ENCODE measurements around the gene KRT36. TPM values are rescaled to one million over a fixed set of nuclear protein-coding genes. Genes with fewer than 3 reads are reported as not detected.

Gene KRT36
- total and polyA plus RNA-seq, 2 donors (not counting 3 experiments of a cell fraction or from before 2014, with no cell fraction given), result 0.04 TPM; not detected in 1

- DNase-seq (ENCODE audit: low read depth, low spot score) (no peak), FAIRE-seq (no peak)
- H3K4me2 ChIP-seq (ENCODE audit: insufficient read depth, low read length), result no peak overlapping the region
- TF ChIP-seq FOS (IDR thresholded peaks at IDR 0.05; ENCODE audit: borderline replicate concordance, insufficient read depth, low read length) (no peak), CTCF (IDR thresholded peaks at IDR 0.05; ENCODE audit: extremely low read depth in 1 of 2, insufficient read depth in 1 of 2, low read depth in 1 of 2, low read length in 2 of 2) (no peak), JUN (IDR thresholded peaks at IDR 0.05; ENCODE audit: borderline replicate concordance, insufficient read depth, insufficient read length, low read depth) (no peak), MYC (IDR thresholded peaks at IDR 0.05; ENCODE audit: low read depth, low read length) (no peak), POLR2AphosphoS5 (IDR thresholded peaks at IDR 0.05; ENCODE audit: insufficient read depth, low read depth, low read length) (no peak), EZH2 (IDR thresholded peaks at IDR 0.05; ENCODE audit: borderline replicate concordance, low read depth, low read length, severe bottlenecking) (no peak), MAX (IDR thresholded peaks at IDR 0.05; ENCODE audit: insufficient read depth, insufficient read length) (no peak), GATA2 (IDR thresholded peaks at IDR 0.05; ENCODE audit: insufficient read depth, insufficient read length, low read depth, low read length) (no peak), POLR2A (IDR thresholded peaks at IDR 0.05; ENCODE audit: low read depth, low read length) (no peak)
- no TSS peak for BruUV-seq (replicated peaks)
- no peak overlapping the region for H3K9ac ChIP-seq (replicated peaks; ENCODE audit: extremely low read depth, insufficient read depth, low read length)
- H3K9me3 ChIP-seq (replicated peaks; ENCODE audit: control insufficient read depth, insufficient read depth, low read length), result no peaks in the 10 kb centered on the region
- H3K27ac ChIP-seq (ENCODE audit: insufficient read depth, low read depth, low read length), result no peak overlapping the region
- H4K20me1 ChIP-seq (replicated peaks; ENCODE audit: control insufficient read depth, extremely low read depth, insufficient read depth, low read length), result no peaks in the 10 kb centered on the region
- H3K9me1 ChIP-seq (replicated peaks; ENCODE audit: control insufficient read depth, extremely low read depth, insufficient read depth, low read length), result no peaks in the 10 kb centered on the region
- ChIA-PET POLR2A (no interaction called here), CTCF (interaction anchor here (1.6 to 22.3 kb wide), 3 partner anchors 12 to 96 kb away, joined by 3 to 350 read pairs (median 6); no protein-coding TSS in a partner anchor)
- no peaks in the 10 kb centered on the region for H3K4me1 ChIP-seq (ENCODE audit: control insufficient read depth, extremely low read depth, insufficient read depth, low read length)
- H3K79me2 ChIP-seq (ENCODE audit: control insufficient read depth, insufficient read depth, low read length), result no peaks in the 10 kb centered on the region
- H2AFZ ChIP-seq (ENCODE audit: low read depth, low read length), result no peak overlapping the region
- dilution Hi-C loops (cut with MboI; ENCODE audit: extremely low pct_ligation_motif_present, low sequenced_read_pairs), result no loop called here
- intact Hi-C loops (cut with micrococcal nuclease), result no loop called here
- H3K4me3 ChIP-seq (replicated peaks in 1 of 3; ENCODE audit: insufficient read depth in 1 of 3, low read depth in 1 of 3, low read length in 3 of 3), result no peak overlapping the region
- no peaks in the 10 kb centered on the region for H3K36me3 ChIP-seq (ENCODE audit: control insufficient read depth in 2 of 2, extremely low read depth in 1 of 2, insufficient read depth in 2 of 2, low read length in 2 of 2)
- no peaks in the 10 kb centered on the region for H3K27me3 ChIP-seq (ENCODE audit: control insufficient read depth in 2 of 2, insufficient read depth in 2 of 2, low read length in 2 of 2)
Measured at GRCh38 chr17:41483531-41483930, 6.2 kb downstream of the KRT36 start.

Data from endothelial cell of umbilical vein (primary cell).